OCI-LY1 (cell line): ENCODE results near the gene ACER1.

Source experiments
- EZH2 ChIP-seq: fragments of 200-600 bp; sonication (generic), shearing (Covaris generic); IDR thresholded peaks from 2 replicates; pipeline ENCODE4 v1.8.0; 2017; ENCODE audit warnings: borderline replicate concordance, mixed run types, mild to moderate bottlenecking, antibody characterized with exemption, low read length, moderate library complexity, mixed read lengths
- TF ChIP-seq, protein P1 (sequence below): fragments of 200-600 bp; sonication (generic), shearing (Covaris generic); IDR thresholded peaks from 2 replicates; pipeline ENCODE4 v1.5.1; 2017; ENCODE audit warnings: mild to moderate bottlenecking, antibody characterized with exemption, low read length, moderate library complexity, mixed read lengths

DNA sequence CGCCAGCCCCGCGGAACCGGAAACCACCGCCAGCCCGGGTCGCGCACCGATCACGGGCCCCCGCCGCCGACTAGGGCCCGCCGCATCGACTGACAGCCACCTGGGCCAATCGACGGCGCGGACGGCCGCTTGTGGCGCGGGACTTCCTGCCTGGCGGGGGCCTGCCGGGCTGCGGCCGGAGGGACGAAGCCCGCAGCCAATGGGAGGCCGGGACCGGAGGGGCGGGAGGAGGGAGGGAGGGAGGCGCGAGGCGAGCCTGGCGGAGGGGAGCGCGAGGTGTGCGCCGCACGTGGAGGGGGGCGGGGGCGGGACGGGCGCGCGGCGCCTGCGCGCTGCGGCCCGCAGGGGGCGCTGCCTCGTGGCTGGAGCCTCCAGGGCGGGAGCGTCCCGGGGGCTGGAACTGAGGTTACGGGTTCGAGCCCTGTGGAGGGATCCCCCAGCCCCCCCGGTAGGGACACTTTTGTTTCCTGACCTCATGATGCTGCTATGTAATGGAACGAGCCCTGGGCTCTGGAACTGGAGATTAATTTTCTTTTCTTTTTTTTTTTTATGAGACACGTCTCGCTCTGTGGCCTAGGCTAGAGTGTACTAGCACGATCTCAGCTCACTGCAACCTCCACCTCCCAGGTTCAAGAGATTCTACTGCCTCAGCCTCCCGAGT lies 53.4 kb downstream of the ACER1 start, which contains the start of gene MLLT1:
- TF ChIP-seq, protein P1, sequence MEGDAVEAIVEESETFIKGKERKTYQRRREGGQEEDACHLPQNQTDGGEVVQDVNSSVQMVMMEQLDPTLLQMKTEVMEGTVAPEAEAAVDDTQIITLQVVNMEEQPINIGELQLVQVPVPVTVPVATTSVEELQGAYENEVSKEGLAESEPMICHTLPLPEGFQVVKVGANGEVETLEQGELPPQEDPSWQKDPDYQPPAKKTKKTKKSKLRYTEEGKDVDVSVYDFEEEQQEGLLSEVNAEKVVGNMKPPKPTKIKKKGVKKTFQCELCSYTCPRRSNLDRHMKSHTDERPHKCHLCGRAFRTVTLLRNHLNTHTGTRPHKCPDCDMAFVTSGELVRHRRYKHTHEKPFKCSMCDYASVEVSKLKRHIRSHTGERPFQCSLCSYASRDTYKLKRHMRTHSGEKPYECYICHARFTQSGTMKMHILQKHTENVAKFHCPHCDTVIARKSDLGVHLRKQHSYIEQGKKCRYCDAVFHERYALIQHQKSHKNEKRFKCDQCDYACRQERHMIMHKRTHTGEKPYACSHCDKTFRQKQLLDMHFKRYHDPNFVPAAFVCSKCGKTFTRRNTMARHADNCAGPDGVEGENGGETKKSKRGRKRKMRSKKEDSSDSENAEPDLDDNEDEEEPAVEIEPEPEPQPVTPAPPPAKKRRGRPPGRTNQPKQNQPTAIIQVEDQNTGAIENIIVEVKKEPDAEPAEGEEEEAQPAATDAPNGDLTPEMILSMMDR = peak; percentile 40; the same call in 1 of the 2 replicates
- TF ChIP-seq EZH2 = no peak
